CD14-positive monocyte (primary cell): Measurements from ENCODE around the gene CREBBP. TPM values are rescaled to one million over a fixed set of nuclear protein-coding genes. Genes with fewer than 3 reads are reported as not detected.

ENCODE experiments used
- DNase-seq, 3 donors: peaks; one replicate each; pipeline ENCODE4 v3.0.0-alpha.2; 2011 to 2022
- H2AFZ ChIP-seq: 2 replicates; pipeline ENCODE4 v1.6.0; 2012; ENCODE audit warnings: mild to moderate bottlenecking, low read depth, low read length, inconsistent platforms; ENCODE audit not compliant: insufficient read depth, poor library complexity, severe bottlenecking
- H3K27ac ChIP-seq, 2 donors: 1 replicate in 1 of 2; 2 replicates in 1 of 2; pipeline ENCODE4 v1.5.1; 2012 to 2013; ENCODE audit warnings: low read length in 2 of 2, control low read depth in 1 of 2, inconsistent platforms in 1 of 2, low read depth in 1 of 2, mild to moderate bottlenecking in 1 of 2
- H3K27me3 ChIP-seq, 2 donors: one replicate each; pipeline versions ENCODE4 v1.6.0 to v1.6.1; 2011 to 2013; ENCODE audit warnings: low read length in 2 of 2; ENCODE audit not compliant: control insufficient read depth in 2 of 2, insufficient read depth in 2 of 2
- H3K36me3 ChIP-seq, 2 donors: replicated peaks in 1 of 2; 1 replicate in 1 of 2; 2 replicates in 1 of 2; pipeline versions ENCODE4 v1.5.1 to v1.6.1; 2012 to 2013; ENCODE audit warnings: low read length in 2 of 2, control low read depth in 1 of 2, inconsistent platforms in 1 of 2, mild to moderate bottlenecking in 1 of 2; ENCODE audit not compliant: insufficient read depth in 2 of 2, control insufficient read depth in 1 of 2
- H3K4me1 ChIP-seq, 2 donors: 1 replicate in 1 of 2; 2 replicates in 1 of 2; pipeline versions ENCODE4 v1.5.1 to v1.6.1; 2012 to 2013; ENCODE audit warnings: low read length in 2 of 2, control low read depth in 1 of 2, inconsistent platforms in 1 of 2, mild to moderate bottlenecking in 1 of 2, moderate library complexity in 1 of 2; ENCODE audit not compliant: insufficient read depth in 2 of 2, control insufficient read depth in 1 of 2
- H3K4me2 ChIP-seq: replicated peaks from 2 replicates; pipeline ENCODE3; 2012; ENCODE audit warnings: low read length, moderate library complexity, mild to moderate bottlenecking; ENCODE audit not compliant: poor library complexity, severe bottlenecking; ENCODE audit errors: extremely low read depth
- H3K4me3 ChIP-seq, 3 experiments: fragments of 200-600 bp in 1 of 3; sonication (generic) in 1 of 3; replicated peaks in 1 of 3; 1 replicate in 2 of 3; 2 replicates in 1 of 3; pipeline ENCODE4 v1.5.1; 2011 to 2013; ENCODE audit warnings: low read length in 3 of 3, mild to moderate bottlenecking in 3 of 3, control low read depth in 2 of 3, low read depth in 2 of 3, inconsistent platforms in 1 of 3, moderate library complexity in 1 of 3
- H3K79me2 ChIP-seq: 2 replicates; pipeline ENCODE4 v1.6.0; 2012; ENCODE audit warnings: mild to moderate bottlenecking, control low read depth, inconsistent platforms, low read length, moderate library complexity; ENCODE audit not compliant: insufficient read depth
- H3K9ac ChIP-seq: 2 replicates; pipeline ENCODE4 v1.6.0; 2017; ENCODE audit warnings: low read length, mild to moderate bottlenecking; ENCODE audit not compliant: insufficient read depth, poor library complexity, severe bottlenecking
- H3K9me3 ChIP-seq, 2 donors: replicated peaks in 1 of 2; 1 replicate in 1 of 2; 2 replicates in 1 of 2; pipeline versions ENCODE4 v1.5.1 to v1.6.1; 2012 to 2013; ENCODE audit warnings: low read length in 2 of 2, control low read depth in 1 of 2; ENCODE audit not compliant: control insufficient read depth in 1 of 2, insufficient read depth in 1 of 2
- H4K20me1 ChIP-seq: 2 replicates; pipeline ENCODE4 v1.6.0; 2012; ENCODE audit warnings: mild to moderate bottlenecking, low read length, control low read depth, moderate library complexity; ENCODE audit not compliant: insufficient read depth
- H3K27ac Mint-ChIP-seq, 7 donors: one replicate each; pipeline ENCODE4 v1.8.0; 2020; ENCODE audit warnings: mild to moderate bottlenecking in 7 of 7, mixed read lengths in 7 of 7, moderate library complexity in 6 of 7, inconsistent platforms in 2 of 7
- H3K27me3 Mint-ChIP-seq, 3 donors: one replicate each; pipeline ENCODE4 v1.8.0; 2021 to 2022; ENCODE audit warnings: low read depth in 3 of 3, mild to moderate bottlenecking in 3 of 3, mixed read lengths in 3 of 3, moderate library complexity in 3 of 3, inconsistent platforms in 1 of 3
- H3K36me3 Mint-ChIP-seq, 2 donors: one replicate each; pipeline ENCODE4 v1.8.0; 2020; ENCODE audit warnings: mixed read lengths in 2 of 2, inconsistent platforms in 1 of 2, mild to moderate bottlenecking in 1 of 2
- H3K4me1 Mint-ChIP-seq: one replicate; pipeline ENCODE4 v1.8.0; 2020; ENCODE audit warnings: mild to moderate bottlenecking, mixed read lengths
- H3K4me3 Mint-ChIP-seq, 2 donors: one replicate each; pipeline ENCODE4 v1.8.0; 2020; ENCODE audit warnings: mild to moderate bottlenecking in 2 of 2, mixed read lengths in 2 of 2, moderate library complexity in 1 of 2
- H3K9me3 Mint-ChIP-seq, 7 donors: one replicate each; pipeline ENCODE4 v1.8.0; 2020 to 2022; ENCODE audit warnings: mixed read lengths in 7 of 7, mild to moderate bottlenecking in 6 of 7, moderate library complexity in 6 of 7, inconsistent platforms in 2 of 7
- WGBS: methylation state at CpG from one replicate; pipeline ENCODE4 v1.1.5; 2013; ENCODE audit warnings: missing lambda C conversion rate; ENCODE audit not compliant: insufficient coverage; 5-methylcytosine and 5-hydroxymethylcytosine counted together
- intact Hi-C, 2 donors: fragments of 100-400 bp; cut with micrococcal nuclease; formaldehyde crosslinking; loops; one replicate each; pipeline versions ENCODE4 v1.15.0 to v1.15.1; 2023
- polyA plus RNA-seq, 3 donors: library from polyadenylated mRNA; depleted of rRNA in 1 of 3; unstranded in 2 of 3; stranded (reverse) in 1 of 3; fragments of 300-500 nt in 2 of 3; fragments of >200 nt in 1 of 3; fragmentation: Illumina TruSeq in 2 of 3; gene quantifications; 1 replicate in 2 of 3; 2 replicates in 1 of 3; pipeline ENCODE4 v1.2.3, GENCODE V29; 2012 to 2021
- TF ChIP-seq, protein P1 (sequence below): fragments of 200-600 bp; IDR thresholded peaks from one replicate; pipeline ENCODE4 v1.8.0; 2022; ENCODE audit warnings: antibody characterized with exemption, mild to moderate bottlenecking

Gene CREBBP
- polyA plus RNA-seq, 3 donors, result 2.1 to 26.9 (median 6.2) TPM

DNA sequence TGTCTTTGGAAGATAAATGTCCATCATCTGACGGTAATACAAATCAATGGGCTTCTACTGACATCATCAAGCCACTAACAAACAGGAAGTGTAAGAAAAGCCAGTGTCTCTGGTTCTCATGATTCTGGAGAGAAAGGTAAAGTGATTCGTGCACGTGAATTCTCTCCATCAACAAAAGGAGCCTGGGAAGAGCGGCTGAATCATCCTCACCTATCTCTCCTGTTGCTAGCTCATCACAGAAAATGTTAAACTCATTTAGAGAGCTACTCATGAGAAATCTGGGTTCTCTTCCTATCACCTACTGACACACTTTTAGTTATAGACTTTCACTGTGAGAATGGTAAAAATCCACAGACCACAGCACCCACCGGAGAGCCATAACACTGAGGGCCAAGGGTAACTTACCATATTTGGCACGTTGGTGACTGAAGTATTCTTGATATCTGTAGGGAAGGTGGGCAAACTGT is 70.3 kb downstream of the CREBBP start:
- peaks cover 21% of the 10 kb centered on the region for H3K4me1 Mint-ChIP-seq
- H3K4me2 ChIP-seq, result no peak overlapping the region
- no peak overlapping the region for H2AFZ ChIP-seq
- no peak overlapping the region for H3K9ac ChIP-seq
- no peak overlapping the region for H3K4me3 ChIP-seq
- H3K27me3 Mint-ChIP-seq, result no peaks in the 10 kb centered on the region
- H3K9me3 Mint-ChIP-seq, result no peaks in the 10 kb centered on the region
- no peaks in the 10 kb centered on the region for H3K27me3 ChIP-seq
- H3K36me3 ChIP-seq, result peaks cover 30 to 58% of the 10 kb centered on the region in 2 donors
- TF ChIP-seq, protein P1, sequence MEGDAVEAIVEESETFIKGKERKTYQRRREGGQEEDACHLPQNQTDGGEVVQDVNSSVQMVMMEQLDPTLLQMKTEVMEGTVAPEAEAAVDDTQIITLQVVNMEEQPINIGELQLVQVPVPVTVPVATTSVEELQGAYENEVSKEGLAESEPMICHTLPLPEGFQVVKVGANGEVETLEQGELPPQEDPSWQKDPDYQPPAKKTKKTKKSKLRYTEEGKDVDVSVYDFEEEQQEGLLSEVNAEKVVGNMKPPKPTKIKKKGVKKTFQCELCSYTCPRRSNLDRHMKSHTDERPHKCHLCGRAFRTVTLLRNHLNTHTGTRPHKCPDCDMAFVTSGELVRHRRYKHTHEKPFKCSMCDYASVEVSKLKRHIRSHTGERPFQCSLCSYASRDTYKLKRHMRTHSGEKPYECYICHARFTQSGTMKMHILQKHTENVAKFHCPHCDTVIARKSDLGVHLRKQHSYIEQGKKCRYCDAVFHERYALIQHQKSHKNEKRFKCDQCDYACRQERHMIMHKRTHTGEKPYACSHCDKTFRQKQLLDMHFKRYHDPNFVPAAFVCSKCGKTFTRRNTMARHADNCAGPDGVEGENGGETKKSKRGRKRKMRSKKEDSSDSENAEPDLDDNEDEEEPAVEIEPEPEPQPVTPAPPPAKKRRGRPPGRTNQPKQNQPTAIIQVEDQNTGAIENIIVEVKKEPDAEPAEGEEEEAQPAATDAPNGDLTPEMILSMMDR, result no peak
- no peak for DNase-seq
- no peak overlapping the region for H3K27ac ChIP-seq
- H3K36me3 Mint-ChIP-seq, result peaks cover 51 to 64% of the 10 kb centered on the region in 2 donors
- H3K4me1 ChIP-seq, result no peaks in the 10 kb centered on the region
- H3K4me3 Mint-ChIP-seq, result no peak overlapping the region
- H4K20me1 ChIP-seq, result peaks cover 100% of the 10 kb centered on the region
- no peaks in the 10 kb centered on the region for H3K9me3 ChIP-seq
- whole genome bisulfite sequencing, result 80% methylated on average over 1 of the region's 6 CpGs
- intact Hi-C loops, result no loop called here
- H3K27ac Mint-ChIP-seq, result peak overlapping the region in 1 of 7 donors; percentile 44
- peaks cover 100% of the 10 kb centered on the region for H3K79me2 ChIP-seq

DNA sequence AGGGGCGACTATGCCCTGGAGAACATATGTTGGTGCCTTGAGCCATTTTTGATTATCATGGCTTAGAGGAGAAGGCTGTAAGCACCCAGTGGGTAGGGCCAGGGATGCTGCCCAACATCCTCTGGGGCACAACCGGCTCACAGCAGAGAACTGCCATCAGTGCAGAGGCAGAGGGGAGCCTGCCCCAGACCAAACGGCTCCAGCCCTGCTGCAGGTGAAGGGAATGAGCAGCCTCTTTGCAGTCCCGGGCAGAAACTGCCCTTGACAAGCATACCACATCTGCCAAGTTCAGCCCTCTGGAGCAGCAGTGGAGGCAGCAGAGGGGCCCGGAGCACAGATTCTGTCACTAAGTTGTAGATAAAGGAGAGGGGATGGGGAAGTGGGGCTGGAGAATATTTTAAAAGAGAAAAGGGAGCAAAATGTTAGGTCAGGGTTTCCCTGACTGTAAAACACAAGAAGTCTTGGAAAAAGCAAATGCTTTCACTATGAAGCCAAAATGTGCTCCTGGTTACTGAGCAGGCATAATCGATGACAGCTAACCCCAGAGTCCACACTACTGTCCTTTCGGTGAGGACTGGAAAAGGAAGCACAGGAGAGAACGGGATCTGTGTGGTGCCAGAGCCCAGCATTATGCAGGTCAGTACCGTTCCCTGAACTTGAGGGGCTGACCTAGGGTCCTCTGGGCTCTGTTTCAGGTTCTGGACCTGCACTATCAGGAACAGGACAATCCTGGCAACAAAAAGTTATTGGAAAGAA is 72.0 kb downstream of the CREBBP start:
- Histone ChIP-seq H3K9me3 (no peaks in the 10 kb centered on the region), H3K27me3 (no peaks in the 10 kb centered on the region), H3K27ac (no peak overlapping the region), H2AFZ (no peak overlapping the region), H3K36me3 (peaks cover 30 to 62% of the 10 kb centered on the region in 2 donors), H3K79me2 (peaks cover 100% of the 10 kb centered on the region), H4K20me1 (peaks cover 100% of the 10 kb centered on the region), H3K9ac (no peak overlapping the region), H3K4me2 (no peak overlapping the region), H3K4me3 (no peak overlapping the region), H3K4me1 (peaks cover 4 to 7% of the 10 kb centered on the region in 2 donors)
- Mint-ChIP-seq H3K27me3 (no peaks in the 10 kb centered on the region), H3K36me3 (peaks cover 55 to 62% of the 10 kb centered on the region in 2 donors), H3K27ac (peak overlapping the region in 4 of 7 donors; percentile 46 to 79 (median 56)), H3K4me1 (peaks cover 28% of the 10 kb centered on the region), H3K4me3 (no peak overlapping the region), H3K9me3 (no peaks in the 10 kb centered on the region)
- DNase-seq, result no peak
- intact Hi-C loops, result loop anchor here in 1 of 2 donors (10.0 kb wide), 1 partner anchor 64 kb away; no protein-coding TSS in a partner anchor
- WGBS, result 100% methylated on average over 4 of the region's 9 CpGs
- TF ChIP-seq, protein P1, result no peak
